Right atrium auricular region (tissue), 2 donors: ENCODE data around the gene RIPK4. TPM values are rescaled to one million over a fixed set of nuclear protein-coding genes. Genes with fewer than 3 reads are reported as not detected.
"Not testable (repeated sequence)": the region's sequence is repeated elsewhere in the genome, so short reads cannot be mapped to it uniquely, and the experiment has no call there.

ENCODE experiments used
- DNase-seq: peaks from one replicate; pipeline ENCODE4 v3.0.0-alpha.2; 2019; ENCODE audit warnings: low spot score
- H3K27ac ChIP-seq, 2 donors: fragments of 200-600 bp; sonication (generic); 1 replicate in 1 of 2; 2 replicates in 1 of 2; pipeline ENCODE4 v1.5.1; 2016 to 2019
- H3K27me3 ChIP-seq, 2 donors: fragments of 200-600 bp; sonication (generic); one replicate each; pipeline versions ENCODE4 v1.5.1 to v1.6.0; 2017 to 2019
- H3K36me3 ChIP-seq: fragments of 200-600 bp; sonication (generic); one replicate; pipeline ENCODE4 v1.5.1; 2016
- H3K4me1 ChIP-seq, 2 donors: fragments of 200-600 bp; sonication (generic); one replicate each; pipeline versions ENCODE4 v1.5.1 to v1.6.0; 2017 to 2019
- H3K4me3 ChIP-seq, 2 donors: fragments of 200-600 bp; sonication (generic); 1 replicate in 1 of 2; 2 replicates in 1 of 2; pipeline ENCODE4 v1.5.1; 2017 to 2019; ENCODE audit warnings: mild to moderate bottlenecking in 1 of 2, moderate library complexity in 1 of 2
- H3K9me3 ChIP-seq, 2 donors: fragments of 200-600 bp; sonication (generic); one replicate each; pipeline ENCODE4 v1.5.1; 2019
- CTCF ChIP-seq, 2 donors: fragments of 200-600 bp; sonication (generic); IDR thresholded peaks; one replicate each; pipeline ENCODE4 v1.5.1; 2019; ENCODE audit warnings: antibody characterized with exemption in 2 of 2
- total RNA-seq, 2 donors: library from RNA; depleted of rRNA; stranded (reverse); fragments of >200 nt; gene quantifications; one replicate each; pipeline ENCODE4 v1.1.0, GENCODE V29; 2016

Gene RIPK4
- total RNA-seq, 2 donors from 2014 or later = 2.1 to 3.5 TPM

GRCh38 chr21:41794600-41794999 is 27.7 kb upstream of the RIPK4 start:
- Histone ChIP-seq H3K4me1 (no peaks in the 10 kb centered on the region), H3K27me3 (no peaks in the 10 kb centered on the region), H3K36me3 (no peaks in the 10 kb centered on the region), H3K4me3 (no peak overlapping the region), H3K9me3 (peaks cover 4 to 19% of the 10 kb centered on the region in 2 donors), H3K27ac (no peak overlapping the region)
- DNase-seq = no peak
- TF ChIP-seq CTCF (IDR thresholded peaks at IDR 0.05) = no peak

- no peak overlapping the region for H3K4me3 ChIP-seq
- DNase-seq = no peak
- no peaks in the 10 kb centered on the region for H3K27me3 ChIP-seq
These were observed 25.9 kb upstream of the RIPK4 start for GRCh38 chr21:41792711-41793110.

GRCh38 chr21:41786509-41786987 is 19.7 kb upstream of the RIPK4 start:
- Histone ChIP-seq H3K27ac (no peak overlapping the region), H3K36me3 (no peaks in the 10 kb centered on the region), H3K4me3 (no peak overlapping the region), H3K27me3 (peaks cover 0 to 6% of the 10 kb centered on the region in 2 donors), H3K9me3 (peaks cover 0 to 1% of the 10 kb centered on the region in 2 donors), H3K4me1 (no peaks in the 10 kb centered on the region)
- no peak for TF ChIP-seq CTCF (IDR thresholded peaks at IDR 0.05)
- DNase-seq = no peak

More at GRCh38 chr21:41792711-41793110, 25.9 kb upstream of the RIPK4 start:
- H3K4me1 ChIP-seq = no peaks in the 10 kb centered on the region
- peaks cover 4 to 19% of the 10 kb centered on the region in 2 donors for H3K9me3 ChIP-seq
- H3K36me3 ChIP-seq = no peaks in the 10 kb centered on the region
- no peak for TF ChIP-seq CTCF (IDR thresholded peaks at IDR 0.05)
- H3K27ac ChIP-seq = no peak overlapping the region

- not testable (repeated sequence) for H3K4me3 ChIP-seq, H3K27ac ChIP-seq
These were observed 18.4 kb upstream of the RIPK4 start for GRCh38 chr21:41785262-41785661.

GRCh38 chr21:41784456-41785102 is 17.7 kb upstream of the RIPK4 start:
- Histone ChIP-seq H3K4me3 (no peak overlapping the region), H3K27ac (no peak overlapping the region), H3K9me3 (no peaks in the 10 kb centered on the region), H3K36me3 (no peaks in the 10 kb centered on the region), H3K4me1 (peaks cover 0 to under 1% of the 10 kb centered on the region in 2 donors), H3K27me3 (peaks cover 0 to 6% of the 10 kb centered on the region in 2 donors)
- no peak for TF ChIP-seq CTCF (IDR thresholded peaks at IDR 0.05)
- no peak for DNase-seq

More at GRCh38 chr21:41785262-41785661, 18.4 kb upstream of the RIPK4 start:
- not testable (repeated sequence) for H3K9me3 ChIP-seq, DNase-seq, H3K27me3 ChIP-seq, H3K4me1 ChIP-seq, H3K36me3 ChIP-seq

GRCh38 chr21:41783476-41784180 is 16.8 kb upstream of the RIPK4 start:
- Histone ChIP-seq H3K4me3 (no peak overlapping the region), H3K9me3 (no peaks in the 10 kb centered on the region), H3K4me1 (peaks cover 0 to 9% of the 10 kb centered on the region in 2 donors), H3K36me3 (no peaks in the 10 kb centered on the region), H3K27me3 (peaks cover 0 to 14% of the 10 kb centered on the region in 2 donors), H3K27ac (no peak overlapping the region)
- no peak for DNase-seq
- TF ChIP-seq CTCF (IDR thresholded peaks at IDR 0.05) = no peak
